ENCODE results near the gene CASR. TPM values are rescaled to one million over a fixed set of nuclear protein-coding genes. Genes with fewer than 3 reads are reported as not detected.

The CASR gene
- polyA plus RNA-seq, 1 of the 3 experiments (the other 2 are of a cell fraction) = not detected

DNA sequence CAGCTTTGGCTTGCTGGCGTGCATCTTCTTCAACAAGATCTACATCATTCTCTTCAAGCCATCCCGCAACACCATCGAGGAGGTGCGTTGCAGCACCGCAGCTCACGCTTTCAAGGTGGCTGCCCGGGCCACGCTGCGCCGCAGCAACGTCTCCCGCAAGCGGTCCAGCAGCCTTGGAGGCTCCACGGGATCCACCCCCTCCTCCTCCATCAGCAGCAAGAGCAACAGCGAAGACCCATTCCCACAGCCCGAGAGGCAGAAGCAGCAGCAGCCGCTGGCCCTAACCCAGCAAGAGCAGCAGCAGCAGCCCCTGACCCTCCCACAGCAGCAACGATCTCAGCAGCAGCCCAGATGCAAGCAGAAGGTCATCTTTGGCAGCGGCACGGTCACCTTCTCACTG is 101.0 kb downstream of the CASR start:
- H3K9me3 ChIP-seq = no peaks in the 10 kb centered on the region
- no peak overlapping the region for H3K9ac ChIP-seq
- ChIA-PET CTCF (no interaction called here), POLR2A (no interaction called here)
- no peak overlapping the region for H3K4me2 ChIP-seq
- DNase-seq = peak; percentile 32
- TF ChIP-seq CTCF (IDR thresholded peaks at IDR 0.05) (no peak), EP300 (IDR thresholded peaks at IDR 0.05; ENCODE audit: borderline replicate concordance in 1 of 2, low read depth in 1 of 2, low read length in 1 of 2) (no peak), RXRA (IDR thresholded peaks at IDR 0.05; ENCODE audit: borderline replicate concordance, low read depth) (no peak), PBX3 (IDR thresholded peaks at IDR 0.05) (no peak), NFIC (IDR thresholded peaks at IDR 0.05; ENCODE audit: borderline replicate concordance) (no peak), EZH2phosphoT487 (IDR thresholded peaks at IDR 0.05; ENCODE audit: borderline replicate concordance, low read depth) (no peak), TEAD4 (IDR thresholded peaks at IDR 0.05; ENCODE audit: borderline replicate concordance, insufficient read depth) (no peak)
- TF ChIP-seq, protein P1, sequence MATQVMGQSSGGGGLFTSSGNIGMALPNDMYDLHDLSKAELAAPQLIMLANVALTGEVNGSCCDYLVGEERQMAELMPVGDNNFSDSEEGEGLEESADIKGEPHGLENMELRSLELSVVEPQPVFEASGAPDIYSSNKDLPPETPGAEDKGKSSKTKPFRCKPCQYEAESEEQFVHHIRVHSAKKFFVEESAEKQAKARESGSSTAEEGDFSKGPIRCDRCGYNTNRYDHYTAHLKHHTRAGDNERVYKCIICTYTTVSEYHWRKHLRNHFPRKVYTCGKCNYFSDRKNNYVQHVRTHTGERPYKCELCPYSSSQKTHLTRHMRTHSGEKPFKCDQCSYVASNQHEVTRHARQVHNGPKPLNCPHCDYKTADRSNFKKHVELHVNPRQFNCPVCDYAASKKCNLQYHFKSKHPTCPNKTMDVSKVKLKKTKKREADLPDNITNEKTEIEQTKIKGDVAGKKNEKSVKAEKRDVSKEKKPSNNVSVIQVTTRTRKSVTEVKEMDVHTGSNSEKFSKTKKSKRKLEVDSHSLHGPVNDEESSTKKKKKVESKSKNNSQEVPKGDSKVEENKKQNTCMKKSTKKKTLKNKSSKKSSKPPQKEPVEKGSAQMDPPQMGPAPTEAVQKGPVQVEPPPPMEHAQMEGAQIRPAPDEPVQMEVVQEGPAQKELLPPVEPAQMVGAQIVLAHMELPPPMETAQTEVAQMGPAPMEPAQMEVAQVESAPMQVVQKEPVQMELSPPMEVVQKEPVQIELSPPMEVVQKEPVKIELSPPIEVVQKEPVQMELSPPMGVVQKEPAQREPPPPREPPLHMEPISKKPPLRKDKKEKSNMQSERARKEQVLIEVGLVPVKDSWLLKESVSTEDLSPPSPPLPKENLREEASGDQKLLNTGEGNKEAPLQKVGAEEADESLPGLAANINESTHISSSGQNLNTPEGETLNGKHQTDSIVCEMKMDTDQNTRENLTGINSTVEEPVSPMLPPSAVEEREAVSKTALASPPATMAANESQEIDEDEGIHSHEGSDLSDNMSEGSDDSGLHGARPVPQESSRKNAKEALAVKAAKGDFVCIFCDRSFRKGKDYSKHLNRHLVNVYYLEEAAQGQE (IDR thresholded peaks at IDR 0.05; ENCODE audit: low read depth, low read length) = no peak
- peaks cover 0 to 10% of the 10 kb centered on the region in 2 experiments; a peak in 1 of 4 replicates for H3K4me1 ChIP-seq (ENCODE audit: control insufficient read depth in 1 of 2, insufficient read depth in 2 of 2, low read depth in 1 of 2, low read length in 1 of 2)
- no peaks in the 10 kb centered on the region for H3K9me2 ChIP-seq
- peaks cover 27% of the 10 kb centered on the region for H3K27me3 ChIP-seq (ENCODE audit: insufficient read depth)
- no peak overlapping the region for H2AFZ ChIP-seq (ENCODE audit: low read depth)
- H3F3A ChIP-seq (replicated peaks; ENCODE audit: insufficient read depth) = no peaks in the 10 kb centered on the region
- H3K4me3 ChIP-seq (ENCODE audit: low read depth in 2 of 2, low read length in 1 of 2) = peak overlapping the region in 1 of 2 experiments; percentile 6; a peak in 1 of 4 replicates
- H3K36me3 ChIP-seq (replicated peaks in 1 of 2; ENCODE audit: control insufficient read depth in 1 of 2, insufficient read depth in 2 of 2, low read length in 1 of 2) = no peaks in the 10 kb centered on the region
- 52% methylated on average over 14 of the region's 20 CpGs for WGBS (ENCODE audit: low lambda C conversion rate)
- H3K27ac ChIP-seq (ENCODE audit: low read depth in 2 of 2, low read length in 1 of 2) = no peak overlapping the region
- H4K20me1 ChIP-seq (ENCODE audit: insufficient read depth) = no peaks in the 10 kb centered on the region
- H3K79me2 ChIP-seq (ENCODE audit: insufficient read depth) = no peaks in the 10 kb centered on the region

- no peak for DNase-seq
- Histone ChIP-seq H3F3A (replicated peaks; ENCODE audit: insufficient read depth) (no peaks in the 10 kb centered on the region), H3K27me3 (ENCODE audit: insufficient read depth) (no peaks in the 10 kb centered on the region; the same call in none of the 2 replicates), H4K20me1 (ENCODE audit: insufficient read depth) (no peaks in the 10 kb centered on the region), H3K4me3 (ENCODE audit: low read depth in 2 of 2, low read length in 1 of 2) (no peak overlapping the region), H3K9me2 (no peaks in the 10 kb centered on the region), H3K4me2 (no peak overlapping the region), H2AFZ (ENCODE audit: low read depth) (no peak overlapping the region), H3K4me1 (ENCODE audit: control insufficient read depth in 1 of 2, insufficient read depth in 2 of 2, low read depth in 1 of 2, low read length in 1 of 2) (no peaks in the 10 kb centered on the region; a peak in 1 of 4 replicates), H3K36me3 (replicated peaks in 1 of 2; ENCODE audit: control insufficient read depth in 1 of 2, insufficient read depth in 2 of 2, low read length in 1 of 2) (no peaks in the 10 kb centered on the region), H3K9ac (no peak overlapping the region), H3K27ac (ENCODE audit: low read depth in 2 of 2, low read length in 1 of 2) (no peak overlapping the region), H3K9me3 (no peaks in the 10 kb centered on the region), H3K79me2 (ENCODE audit: insufficient read depth) (no peaks in the 10 kb centered on the region)
- WGBS (ENCODE audit: low lambda C conversion rate) = 20% methylated on average over 6 of the region's 6 CpGs
- TF ChIP-seq RFX5 (IDR thresholded peaks at IDR 0.05; ENCODE audit: low read length) (0 out of 2 replicates have a peak, but pooled peaks have one; percentile 33), GABPA (IDR thresholded peaks at IDR 0.05; ENCODE audit: low read depth) (no peak)
- CTCF ChIA-PET = interaction anchor here (1.5 kb wide), 1 partner anchor 11 kb away, joined by 4 read pairs; no protein-coding TSS in a partner anchor
- POLR2A ChIA-PET = no interaction called here
These were observed 110.9 kb downstream of the CASR start for GRCh38 chr3:122294359-122294758.
